GM19099 (cell line): ENCODE results near the gene TXNDC15.

Experiments
- POLR2A ChIP-seq: IDR thresholded peaks from 3 replicates; pipeline ENCODE4 v1.6.1; 2011; ENCODE audit warnings: low read depth; ENCODE audit not compliant: insufficient read length; ENCODE audit errors: extremely low read depth

The TXNDC15 gene

DNA sequence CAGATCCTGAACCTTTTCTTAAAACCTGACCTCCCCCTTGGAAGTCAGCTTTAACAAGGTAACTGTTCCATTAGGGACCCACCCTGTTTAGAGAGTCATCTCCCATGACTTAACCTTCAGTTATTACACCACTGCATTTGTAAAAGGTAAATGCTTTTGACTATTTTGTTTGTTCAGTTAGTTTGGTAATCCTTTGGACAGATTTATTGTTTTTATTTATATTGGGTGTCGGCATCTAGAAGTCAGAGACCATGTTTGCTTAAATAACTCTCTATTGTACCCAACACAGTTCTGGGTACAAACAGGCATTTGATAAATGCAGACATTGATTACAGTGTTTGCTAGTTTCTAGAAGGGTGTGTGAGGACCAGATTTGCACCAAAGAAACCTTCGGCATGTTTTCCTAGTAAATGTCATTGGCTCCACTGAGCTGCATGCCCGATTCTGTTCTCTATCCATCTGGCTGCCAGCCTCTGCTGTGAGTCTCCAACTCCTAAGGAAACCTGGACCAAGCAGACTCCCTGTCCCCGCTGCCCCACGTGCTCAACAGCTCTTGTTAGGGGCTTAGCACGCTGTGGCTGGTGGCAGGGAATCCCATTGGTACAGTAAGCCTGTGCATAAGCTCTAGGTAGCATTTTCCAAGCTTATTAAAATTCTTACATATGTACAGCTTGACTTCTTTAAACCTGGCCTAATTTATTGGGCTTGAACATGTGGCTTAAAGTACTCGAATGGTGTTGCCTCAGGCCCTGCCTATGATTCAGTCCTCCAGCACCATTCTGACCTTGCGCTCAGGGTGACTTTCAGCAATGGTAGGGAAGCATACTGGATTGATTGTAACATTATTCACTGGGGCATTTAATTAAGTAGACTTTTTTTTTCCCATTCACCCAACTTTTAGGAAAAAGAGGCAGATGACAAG, 37.4 kb downstream of the TXNDC15 start:
- TF ChIP-seq POLR2A, result no peak

DNA sequence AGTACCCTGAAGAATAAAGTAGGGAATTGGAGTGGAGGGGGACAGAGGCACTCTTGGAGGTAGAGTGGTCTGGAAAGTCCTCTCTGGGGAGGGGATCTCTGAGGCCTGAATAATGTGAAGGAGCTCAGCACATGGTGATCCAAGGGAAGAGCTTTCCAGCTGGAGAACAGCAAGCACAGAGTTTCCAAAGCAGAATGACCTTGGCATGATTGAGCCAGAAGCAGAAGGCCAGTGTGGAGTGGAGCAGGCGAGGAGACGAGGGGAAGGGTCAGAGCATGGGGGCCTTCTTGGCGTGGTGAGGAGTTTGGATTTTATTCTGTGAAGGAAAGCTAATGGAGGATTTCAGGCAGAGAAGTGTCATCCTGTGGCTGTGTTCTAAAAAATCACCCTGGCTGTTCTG, 39.1 kb downstream of the TXNDC15 start:
- no peak for TF ChIP-seq POLR2A

DNA sequence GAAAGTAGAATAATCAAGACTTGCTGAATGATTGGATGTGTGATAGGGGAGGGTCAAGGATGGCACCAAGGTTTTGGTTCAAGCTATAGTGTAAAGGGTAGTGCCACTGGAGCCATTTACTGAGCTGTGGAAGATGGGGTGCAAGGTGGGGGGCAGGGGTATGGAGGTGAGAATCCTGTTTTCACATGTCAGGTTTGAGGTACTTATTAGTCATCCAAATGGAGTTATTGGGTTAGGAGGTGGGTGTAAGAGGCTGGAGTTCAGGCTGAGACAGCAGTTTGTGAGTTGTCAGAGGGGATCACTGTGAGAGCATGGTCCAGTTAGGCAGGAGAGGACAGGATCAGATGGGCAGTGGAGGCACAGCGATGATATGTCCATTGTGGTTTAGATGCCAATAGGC, 39.6 kb downstream of the TXNDC15 start:
- no peak for TF ChIP-seq POLR2A

DNA sequence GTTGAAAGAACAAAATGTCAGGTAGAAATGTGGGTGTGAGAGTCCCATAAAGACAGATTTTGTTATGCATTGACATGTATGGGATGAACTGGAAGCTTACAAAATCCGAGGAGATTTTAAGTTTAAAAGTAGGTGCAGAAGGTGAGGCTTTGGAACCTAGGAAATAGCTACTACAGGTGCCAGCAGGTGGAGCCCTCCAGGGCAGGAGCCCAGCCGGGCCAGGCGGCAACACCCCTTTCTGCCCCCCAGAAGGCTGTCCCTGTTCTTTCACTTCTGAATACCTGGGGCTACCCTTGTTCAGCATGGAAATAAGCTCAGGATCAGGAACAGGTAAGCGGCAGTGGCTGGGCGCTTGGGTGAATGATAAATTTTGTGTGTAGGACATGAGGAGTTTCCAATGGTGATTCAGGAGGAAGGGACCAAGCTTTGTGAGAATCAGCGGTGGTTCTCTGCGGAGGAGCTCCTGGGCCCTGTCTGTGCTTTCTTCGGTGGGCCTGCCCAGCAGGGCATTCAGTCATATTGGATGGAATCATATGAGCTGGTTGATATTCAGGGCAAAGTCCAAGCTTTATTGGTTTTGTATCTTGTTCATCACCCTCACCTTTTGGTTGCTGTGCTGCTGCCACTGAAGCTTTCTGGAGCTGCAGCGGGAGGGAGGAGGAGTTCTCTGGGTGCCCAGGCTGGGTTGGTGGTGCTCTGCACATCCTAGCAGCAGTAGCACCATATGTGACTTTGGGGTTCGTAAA, 43.1 kb downstream of the TXNDC15 start:
- TF ChIP-seq POLR2A, result no peak

DNA sequence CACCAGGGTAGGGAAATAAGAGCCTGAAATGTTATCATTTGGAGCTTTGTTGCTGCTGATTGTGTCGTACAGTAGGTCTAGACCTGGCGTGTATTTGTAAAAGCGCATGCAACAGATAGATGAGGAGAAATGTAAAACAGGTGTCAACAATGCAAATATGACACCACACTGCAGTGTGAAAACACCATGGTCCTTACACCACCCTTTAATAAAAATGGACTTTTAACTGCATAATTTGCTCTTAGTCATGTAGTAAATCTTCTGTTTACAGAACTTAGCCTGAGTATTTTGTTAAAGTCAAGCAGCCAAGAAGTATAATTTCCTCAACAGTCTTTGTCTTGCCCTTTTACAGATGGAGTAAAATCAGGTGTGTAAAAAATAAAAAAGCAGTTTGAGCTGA, 44.7 kb downstream of the TXNDC15 start:
- no peak for TF ChIP-seq POLR2A

DNA sequence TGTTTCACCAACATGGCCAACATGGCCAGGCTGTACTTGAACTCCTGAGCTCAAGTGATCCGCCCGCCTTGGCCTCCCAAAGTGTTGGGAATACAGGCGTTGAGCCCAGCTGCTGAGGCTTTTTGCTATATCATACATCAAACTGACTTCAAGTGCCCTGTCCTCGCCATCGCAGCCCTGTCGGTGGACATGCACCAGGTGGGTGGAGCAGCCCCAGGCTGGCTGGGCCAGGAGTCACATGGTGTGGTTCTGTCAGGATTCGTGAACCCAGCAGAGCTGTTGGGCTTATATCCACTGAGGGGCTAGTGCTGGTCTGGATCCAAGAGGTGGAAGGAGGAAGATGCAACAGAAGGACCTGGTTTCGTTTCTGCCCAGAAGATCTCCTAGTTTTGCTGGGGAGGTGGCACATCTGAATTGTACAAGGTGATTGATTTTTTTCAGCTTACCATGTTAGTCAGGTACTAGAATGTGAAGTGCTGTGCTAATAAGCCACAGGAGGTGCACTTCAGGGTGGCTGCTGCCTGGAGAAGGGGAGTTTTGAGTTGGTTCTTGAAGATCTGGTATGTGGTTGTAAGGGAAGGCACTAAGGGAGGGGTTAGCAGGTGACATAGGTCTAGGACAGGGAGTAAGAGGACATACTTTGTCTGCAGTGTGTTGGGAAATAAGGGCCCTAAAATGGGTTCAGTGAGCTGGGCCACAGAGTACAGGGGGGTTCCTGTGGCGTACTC, 46.8 kb downstream of the TXNDC15 start:
- no peak for TF ChIP-seq POLR2A

DNA sequence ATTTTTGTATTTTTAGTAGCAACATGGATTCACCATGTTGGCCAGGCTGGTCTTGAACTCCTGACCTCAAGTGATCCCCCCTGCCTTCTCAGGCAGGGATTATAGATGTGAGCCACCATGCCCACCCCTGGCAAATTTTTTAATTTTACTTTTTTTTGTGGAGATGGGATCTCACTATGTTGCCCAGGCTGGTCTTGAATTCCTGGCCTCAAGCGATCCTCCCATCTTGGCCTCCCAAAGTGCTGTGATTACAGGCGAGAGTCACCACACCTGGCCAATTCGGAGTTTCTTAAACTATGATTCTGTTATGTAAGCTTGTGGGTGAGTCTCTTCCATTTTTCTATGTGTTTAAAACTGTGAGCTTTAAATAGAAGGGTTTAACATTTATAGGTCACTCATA, 58.3 kb downstream of the TXNDC15 start:
- TF ChIP-seq POLR2A, result no peak

DNA sequence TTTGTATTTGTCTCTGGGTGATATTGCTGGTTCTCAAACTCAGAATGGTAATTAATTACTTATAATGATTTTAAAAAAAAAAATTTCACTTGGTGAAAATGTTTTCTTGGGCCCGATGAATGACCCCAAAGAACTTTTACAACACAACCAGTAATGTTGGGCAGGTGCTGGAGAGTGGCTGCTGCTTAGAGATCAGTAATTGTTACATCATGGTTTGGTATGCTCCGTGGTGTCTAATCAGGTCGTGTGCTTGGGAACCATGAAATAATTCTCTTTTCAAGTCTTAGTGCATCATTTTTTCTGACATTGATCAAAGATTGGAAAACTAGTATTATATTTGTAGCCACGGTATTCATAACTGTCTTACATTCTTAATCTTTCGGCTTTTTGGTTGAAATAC, 60.0 kb downstream of the TXNDC15 start:
- TF ChIP-seq POLR2A, result no peak

DNA sequence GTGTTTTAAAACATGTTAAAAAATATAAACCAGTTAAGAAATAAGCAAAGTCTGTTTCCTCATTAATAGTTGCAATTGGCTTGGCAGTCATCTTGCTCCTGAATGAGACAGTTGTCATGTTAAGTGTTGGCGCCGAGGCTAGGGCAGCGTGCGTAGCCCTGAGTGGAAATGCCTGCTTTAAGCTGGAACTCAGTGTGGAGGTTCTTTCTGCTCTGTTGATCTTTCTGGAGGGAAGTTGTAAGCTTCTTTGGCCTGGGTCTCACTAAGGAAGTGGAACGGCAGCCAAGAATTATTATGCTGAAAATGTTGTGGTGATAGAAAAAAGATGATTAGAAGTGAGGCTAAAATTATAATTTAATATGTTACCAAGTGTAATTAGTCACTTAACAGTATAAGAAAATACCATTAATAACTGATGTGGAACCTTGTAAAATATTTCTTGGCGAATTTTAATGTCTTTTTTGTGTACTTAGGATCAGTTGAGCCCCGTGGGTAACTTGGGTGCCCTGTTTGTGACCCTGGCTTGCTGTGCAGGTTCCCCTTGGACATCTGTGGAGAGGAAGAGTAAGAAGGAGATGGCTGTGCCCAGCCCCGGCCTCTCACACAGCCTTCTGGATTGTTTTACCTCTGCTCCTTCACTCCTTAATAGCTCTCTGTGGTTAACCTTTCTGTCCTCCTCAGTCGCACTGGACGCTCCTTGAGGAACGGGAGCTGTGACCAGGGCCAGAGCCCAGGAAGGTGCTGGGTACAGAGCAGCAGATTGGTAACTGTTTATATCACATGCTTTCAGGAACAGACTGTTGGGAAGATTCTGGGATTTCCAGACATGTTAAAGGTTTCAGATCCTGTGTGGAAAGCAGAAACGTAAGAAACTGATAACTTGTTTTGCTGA, 61.8 kb downstream of the TXNDC15 start:
- TF ChIP-seq POLR2A, result no peak

DNA sequence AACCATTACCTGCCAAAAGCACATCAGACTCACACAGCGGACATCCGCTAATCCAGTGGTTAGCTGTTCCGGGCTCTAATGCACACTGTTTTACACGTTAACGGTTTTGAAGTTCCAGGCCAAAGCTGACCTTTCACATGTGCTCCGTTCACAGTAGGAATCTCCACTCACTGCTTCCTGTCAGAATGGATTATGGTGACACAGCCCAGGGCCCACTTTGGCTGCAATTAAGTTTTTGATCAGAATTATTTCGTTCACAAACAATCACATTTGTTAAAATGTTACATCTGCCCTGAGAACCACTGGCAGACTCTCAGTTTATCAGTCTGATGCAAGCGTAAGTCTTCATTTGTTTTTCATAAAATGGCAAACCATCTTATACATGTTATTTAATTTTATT, 63.4 kb downstream of the TXNDC15 start:
- TF ChIP-seq POLR2A, result no peak

DNA sequence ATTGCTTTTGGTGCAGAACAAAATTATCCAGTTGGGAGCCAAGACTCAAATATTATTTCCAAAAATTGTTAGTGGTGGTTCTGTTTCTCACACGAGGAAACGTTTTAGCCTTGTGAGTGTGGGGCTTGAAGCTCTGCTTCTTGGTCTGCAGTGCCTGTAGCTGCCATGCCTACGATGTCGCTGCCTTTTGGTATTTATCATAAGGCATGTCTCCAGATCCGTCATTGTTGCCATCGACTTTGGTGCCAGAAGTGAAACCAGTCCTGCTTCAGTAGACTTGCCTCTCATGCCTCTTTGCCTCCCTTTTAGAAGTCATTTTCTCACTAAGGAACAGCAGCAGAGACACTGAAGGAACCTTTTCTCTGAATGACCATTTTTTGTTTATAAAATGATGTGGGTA, 63.9 kb downstream of the TXNDC15 start:
- TF ChIP-seq POLR2A, result no peak

DNA sequence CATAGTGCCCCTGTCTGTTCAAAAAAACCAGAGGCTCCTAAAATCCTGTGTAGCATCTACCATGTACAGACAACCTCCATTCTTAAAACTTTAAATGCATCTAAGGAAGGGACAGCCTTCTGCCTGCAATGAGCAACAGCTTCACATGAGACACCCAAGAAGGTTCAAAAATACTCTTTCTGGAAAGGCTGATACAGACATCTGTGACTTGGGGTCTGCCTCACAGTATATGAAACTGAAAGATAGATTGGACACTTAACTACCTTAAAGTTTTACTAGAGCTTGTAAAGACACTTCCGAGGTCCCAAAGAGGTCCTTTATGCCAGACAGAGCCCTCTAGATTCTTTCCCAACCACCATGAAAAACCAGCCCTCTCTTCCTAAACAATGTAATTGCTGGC, 65.3 kb downstream of the TXNDC15 start:
- TF ChIP-seq POLR2A, result no peak

DNA sequence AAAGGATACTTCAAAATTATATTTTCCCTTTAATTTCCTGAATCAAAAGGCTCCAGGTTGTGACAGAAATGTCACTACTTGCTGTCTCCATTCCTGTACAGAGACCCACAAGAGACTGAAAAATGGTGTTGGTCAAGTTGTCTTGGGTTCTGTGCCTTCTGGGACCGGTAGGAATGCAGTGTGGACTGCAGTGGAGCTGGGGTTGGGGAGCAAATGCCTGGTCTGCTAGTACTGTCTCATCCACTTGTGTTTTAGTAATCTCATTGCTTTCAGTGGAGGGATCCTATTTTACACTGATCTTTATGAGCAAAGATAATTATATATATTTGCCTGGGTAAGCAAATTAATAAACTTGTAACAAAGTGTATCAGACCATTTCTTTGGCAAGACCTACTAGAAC, 69.4 kb downstream of the TXNDC15 start:
- TF ChIP-seq POLR2A, result no peak

DNA sequence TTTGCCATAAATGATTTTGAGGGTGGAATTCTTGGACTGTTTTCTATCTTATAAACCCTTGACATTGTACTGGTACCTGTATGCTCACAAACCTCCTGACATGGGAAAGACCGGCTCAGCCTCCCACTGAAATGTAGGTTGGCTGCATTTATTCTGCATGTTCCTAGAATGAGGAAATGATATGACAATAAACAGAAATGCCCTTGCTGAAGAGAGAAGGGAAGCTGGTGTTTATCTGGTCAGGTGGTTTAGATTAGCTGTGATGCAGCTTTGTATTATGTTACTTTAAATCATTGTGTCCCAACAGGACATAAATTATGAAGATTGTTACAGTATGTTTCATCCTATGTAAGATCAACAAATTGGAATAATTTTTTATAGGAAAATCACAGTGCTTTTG, 70.5 kb downstream of the TXNDC15 start:
- TF ChIP-seq POLR2A, result no peak
